NOMO-1 treated with DMSO at 0.1 percent for 48 hours (cell line): ENCODE results near the gene PKIG.

Experiments used
- DNase-seq: peaks from one replicate; lab custom pipeline; 2025; ENCODE audit not compliant: unreplicated experiment; lab: John Stamatoyannopoulos, UW

PKIG gene

DNA sequence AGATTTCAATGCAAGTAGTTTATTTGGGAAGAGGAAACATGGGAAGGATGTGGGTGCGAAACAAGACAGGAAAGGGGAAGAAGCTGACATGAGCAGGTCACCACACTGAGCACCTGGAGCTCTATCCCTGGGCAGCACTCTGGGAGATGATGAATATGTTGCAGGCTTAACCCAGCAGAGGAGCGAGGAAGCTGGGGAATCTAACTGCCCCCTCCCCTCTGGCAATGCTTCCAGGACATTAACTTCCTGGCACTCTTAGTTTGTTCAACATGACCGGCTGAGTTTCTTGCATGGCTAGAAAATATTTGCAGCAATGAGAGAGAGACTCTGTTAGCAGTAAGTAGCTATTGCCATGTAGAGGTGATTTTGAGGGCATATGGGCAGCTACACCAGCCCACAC, 74.1 kb downstream of the PKIG start:
- no peak for DNase-seq

DNA sequence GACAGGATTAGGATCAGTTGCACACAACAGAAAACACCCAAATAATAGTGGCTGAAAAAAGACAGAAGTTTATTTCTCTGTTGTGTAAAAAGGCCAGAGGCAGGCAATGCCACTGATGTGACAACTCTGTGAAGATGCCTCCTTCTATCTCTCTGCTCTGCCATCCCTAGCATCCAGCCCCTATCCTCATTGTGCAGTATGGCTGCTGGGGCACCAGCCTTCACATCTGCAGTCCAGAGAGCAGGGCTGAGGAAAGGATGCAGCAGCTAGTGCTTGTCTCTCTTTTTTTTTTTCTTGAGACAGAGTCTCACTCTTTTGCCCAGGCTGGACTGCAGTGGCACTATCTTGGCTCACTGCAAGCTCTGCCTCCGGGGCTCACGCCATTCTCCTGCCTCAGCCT, 75.5 kb downstream of the PKIG start:
- no peak for DNase-seq

DNA sequence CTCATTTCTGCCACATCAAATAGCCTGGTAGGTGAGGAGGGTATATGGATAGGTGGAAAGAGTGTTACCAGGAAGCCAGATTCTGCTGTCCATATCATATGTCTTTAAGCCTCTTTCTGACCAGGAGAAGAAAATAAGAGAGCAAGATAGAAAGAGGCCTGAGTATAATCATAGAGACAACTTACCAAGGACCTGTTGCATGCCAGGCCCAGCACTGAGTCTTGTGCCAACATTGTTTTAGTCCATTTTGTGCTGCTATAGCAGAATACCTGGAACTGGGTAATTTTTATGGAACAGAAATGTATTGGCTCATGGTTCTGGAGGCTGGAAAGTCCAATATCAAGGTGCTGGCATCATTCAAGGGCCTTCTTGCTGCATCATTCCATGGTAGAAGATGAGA, 76.4 kb downstream of the PKIG start:
- no peak for DNase-seq

DNA sequence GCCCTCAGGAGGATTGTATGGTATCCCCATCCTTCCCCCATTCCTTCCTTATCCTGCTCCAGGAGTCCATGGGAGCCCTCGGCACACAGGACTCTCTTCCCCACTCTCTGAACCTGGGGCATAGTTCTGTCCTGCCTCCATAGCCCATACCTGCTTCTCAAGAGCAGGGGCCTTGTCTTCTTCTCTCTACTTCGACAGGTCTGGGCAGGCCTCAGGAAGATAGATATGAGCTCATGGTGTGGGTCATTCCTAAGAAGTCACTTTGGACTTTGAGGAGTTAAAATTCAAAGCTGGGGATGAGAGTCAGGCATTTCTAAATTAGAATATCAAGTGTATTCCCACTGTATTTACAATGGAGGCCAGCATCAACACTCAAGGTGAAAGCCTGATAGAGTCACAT, 77.6 kb downstream of the PKIG start:
- no peak for DNase-seq

DNA sequence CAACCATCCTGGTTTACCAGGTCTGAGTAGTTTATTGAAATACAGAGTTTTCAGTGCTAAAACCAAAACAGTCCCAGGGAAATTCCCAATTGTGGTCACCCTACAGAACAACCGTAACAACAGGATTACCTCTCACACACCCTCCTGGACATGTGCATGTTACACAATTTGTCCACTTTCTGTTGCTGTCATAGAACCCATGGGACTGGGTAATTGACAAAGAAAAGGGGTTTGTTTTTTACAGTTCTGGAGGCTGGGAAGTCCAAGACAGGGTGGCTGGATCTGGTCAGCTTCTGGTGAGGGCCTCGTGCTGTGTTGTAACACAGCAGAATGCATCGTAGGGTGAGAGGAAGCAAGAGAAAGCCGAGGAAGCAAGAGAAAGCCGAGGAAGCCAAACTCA, 78.2 kb downstream of the PKIG start:
- DNase-seq: no peak

DNA sequence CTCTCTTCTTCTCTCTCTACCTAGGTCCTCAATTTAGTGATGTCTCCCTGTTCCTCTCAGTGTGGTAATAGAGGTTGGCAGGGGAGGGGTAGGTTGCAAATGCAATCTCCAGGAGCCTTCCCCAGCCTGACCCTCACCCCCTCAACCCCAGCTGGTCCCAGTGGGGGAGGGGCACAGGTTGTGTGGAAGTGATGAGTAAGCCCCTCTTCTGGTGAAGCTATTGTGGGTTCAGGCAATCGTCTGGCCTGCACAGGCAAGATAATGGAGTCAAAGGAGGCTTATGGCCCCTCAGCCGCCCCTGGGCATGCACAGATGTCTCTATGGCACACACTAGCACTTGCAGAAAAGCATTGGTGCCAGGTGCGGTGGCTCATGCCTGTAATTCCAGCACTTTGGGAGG, 79.9 kb downstream of the PKIG start:
- no peak for DNase-seq

DNA sequence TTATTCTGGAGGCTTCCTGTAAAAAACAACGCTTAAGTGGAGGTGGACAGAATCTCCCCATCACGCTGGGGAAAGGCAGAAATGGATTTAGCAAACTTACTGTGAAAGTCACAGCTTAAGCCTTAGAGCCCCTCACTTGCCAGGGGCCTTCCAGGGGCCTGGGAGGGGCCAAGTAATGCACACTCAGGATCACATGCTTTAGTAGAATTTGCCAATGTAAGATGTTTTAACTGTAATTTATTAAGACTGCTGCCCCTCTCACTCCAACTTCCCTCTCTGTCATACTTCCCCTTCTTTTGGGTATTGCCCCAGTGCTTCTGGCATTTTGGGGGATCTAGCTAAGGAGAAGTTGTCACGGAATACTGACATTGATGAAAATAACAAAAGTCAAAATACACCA, 81.8 kb downstream of the PKIG start:
- peak; percentile 94 for DNase-seq

DNA sequence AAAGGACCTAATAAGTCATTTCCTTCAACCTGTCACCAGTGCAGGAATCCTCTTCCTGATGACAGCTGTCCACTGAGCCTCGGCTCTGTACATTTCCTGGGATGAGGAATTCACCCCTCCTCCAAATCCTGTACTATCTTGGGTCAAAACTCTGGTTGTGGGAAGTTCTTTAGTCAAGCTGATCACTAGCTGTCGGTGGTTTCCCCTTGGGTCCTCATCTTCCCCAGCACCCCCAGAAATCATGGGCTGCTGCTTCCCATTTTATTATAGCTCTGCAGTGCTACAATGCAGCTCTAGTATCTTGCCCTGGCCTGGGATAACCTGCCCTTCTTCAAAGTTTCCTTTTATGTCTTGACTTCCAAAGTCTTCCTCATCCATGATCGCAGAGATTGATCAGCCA, 83.7 kb downstream of the PKIG start:
- no peak for DNase-seq
